Measurements from ENCODE around the gene LMO1.

LMO1 gene

DNA sequence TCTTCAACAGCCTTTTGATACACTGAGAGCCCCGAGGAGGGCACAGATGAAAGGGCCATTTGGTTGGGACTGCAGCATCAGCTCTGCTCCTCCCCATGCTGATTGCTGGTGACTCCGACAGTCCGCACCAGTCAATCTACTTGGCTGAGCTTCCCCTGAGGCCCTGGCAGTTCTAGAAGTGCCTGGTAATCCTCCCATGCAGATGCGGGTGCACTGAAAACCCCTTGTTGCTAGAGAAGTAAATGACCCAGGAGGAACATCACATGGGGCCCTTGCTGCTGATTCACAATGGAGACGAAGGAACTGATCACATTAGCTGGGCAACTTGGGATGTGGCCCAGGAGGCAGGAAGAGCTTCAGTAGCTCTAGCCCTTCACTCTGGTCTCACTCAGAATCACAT is 59.7 kb downstream of the LMO1 start:
- DNase-seq (ENCODE audit: low read depth): no peak

- no peak for DNase-seq (ENCODE audit: low read depth)
These were observed 60.3 kb downstream of the LMO1 start for GRCh38 chr11:8203414-8203715.

GRCh38 chr11:8202516-8203413 is 60.9 kb downstream of the LMO1 start:
- no peak for DNase-seq (ENCODE audit: low read depth)

DNA sequence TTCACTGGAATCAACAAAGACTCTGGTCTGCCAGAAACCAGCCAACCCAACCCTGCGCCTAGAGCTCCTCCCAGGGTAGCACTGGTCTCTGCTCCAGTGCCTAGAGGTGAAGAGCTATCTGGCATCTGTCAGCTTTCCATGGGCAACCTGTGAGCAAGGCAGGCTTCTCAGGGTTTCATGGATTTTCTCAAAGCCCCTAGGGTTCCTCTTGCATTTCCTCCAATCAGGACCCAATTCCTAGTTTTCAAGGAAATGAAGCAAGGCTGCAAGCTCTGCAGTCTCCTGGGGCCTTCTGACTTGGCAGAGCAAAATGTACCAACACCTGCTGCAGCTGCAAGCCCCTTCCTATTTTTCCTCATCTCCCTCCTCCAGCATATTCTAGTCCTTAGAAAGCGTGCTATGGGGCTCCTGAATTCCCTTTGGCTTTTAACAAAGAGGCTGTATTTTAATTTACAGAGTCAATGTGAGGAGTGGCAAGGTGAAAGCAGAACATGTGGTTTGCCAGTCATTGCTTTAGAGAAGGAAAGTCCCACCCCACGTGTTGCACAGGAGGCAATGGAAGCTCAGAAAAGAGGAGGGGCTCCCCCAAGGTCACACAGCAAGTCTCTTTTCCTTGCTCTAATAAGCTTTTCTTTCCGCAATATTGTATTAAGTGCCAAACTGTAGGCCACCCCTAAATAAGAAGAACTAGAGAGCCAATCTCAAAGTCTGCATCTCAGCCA is 61.9 kb downstream of the LMO1 start:
- no peak for DNase-seq (ENCODE audit: low read depth)

- no peak for DNase-seq (ENCODE audit: low read depth)
These were observed 64.0 kb downstream of the LMO1 start for GRCh38 chr11:8199676-8200075.

GRCh38 chr11:8196749-8197148 is 66.9 kb downstream of the LMO1 start:
- no peak for DNase-seq (ENCODE audit: low read depth)

DNA sequence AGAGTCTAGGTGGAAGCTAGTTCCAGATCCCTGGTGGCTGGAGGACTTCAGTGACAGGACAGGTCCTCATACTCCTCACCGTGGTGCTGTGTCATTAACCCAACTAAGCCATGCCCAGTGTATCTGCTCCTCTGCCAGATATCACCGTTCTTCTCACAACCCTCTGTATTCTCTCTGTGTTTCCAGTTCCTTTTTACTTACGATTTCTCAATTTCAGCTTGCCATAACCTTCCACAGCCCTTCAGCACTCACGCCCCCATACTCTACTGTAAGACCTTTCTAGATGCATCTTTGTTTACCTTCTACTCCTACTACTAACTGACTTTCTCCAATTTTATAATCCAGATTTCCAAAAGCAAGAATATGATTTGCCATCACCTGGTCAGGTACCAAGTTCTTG is 68.7 kb downstream of the LMO1 start:
- no peak for DNase-seq (ENCODE audit: low read depth)

GRCh38 chr11:8192896-8193209 is 70.8 kb downstream of the LMO1 start:
- no peak for DNase-seq (ENCODE audit: low read depth)

- peak; percentile 50 for DNase-seq (ENCODE audit: low read depth)
These were observed 71.4 kb downstream of the LMO1 start for GRCh38 chr11:8192016-8192895.

DNA sequence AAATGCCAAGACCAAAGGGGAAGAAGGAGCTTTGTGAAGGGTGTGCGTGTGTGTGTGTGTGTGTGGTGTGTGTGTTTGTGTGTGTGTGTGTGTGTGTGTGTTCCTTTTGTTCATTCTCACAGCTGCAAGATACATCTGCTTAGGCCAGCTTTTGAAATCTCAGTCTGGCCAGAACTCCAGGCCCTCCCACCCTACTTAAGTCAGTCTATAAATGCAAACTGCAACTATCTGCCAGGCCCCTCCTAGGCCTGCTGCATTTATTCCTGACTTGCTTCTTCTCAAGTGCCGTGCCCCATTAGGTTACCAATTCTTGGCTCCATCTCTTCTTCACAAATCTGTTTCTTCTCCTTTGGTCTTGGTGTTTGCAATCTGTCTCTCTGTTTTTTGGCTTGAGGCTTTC is 73.2 kb downstream of the LMO1 start:
- no peak for DNase-seq (ENCODE audit: low read depth)

- no peak for DNase-seq (ENCODE audit: low read depth)
These were observed 77.2 kb downstream of the LMO1 start for GRCh38 chr11:8186429-8186828.

- DNase-seq (ENCODE audit: low read depth): no peak
These were observed 80.6 kb downstream of the LMO1 start for GRCh38 chr11:8183111-8183510.

DNA sequence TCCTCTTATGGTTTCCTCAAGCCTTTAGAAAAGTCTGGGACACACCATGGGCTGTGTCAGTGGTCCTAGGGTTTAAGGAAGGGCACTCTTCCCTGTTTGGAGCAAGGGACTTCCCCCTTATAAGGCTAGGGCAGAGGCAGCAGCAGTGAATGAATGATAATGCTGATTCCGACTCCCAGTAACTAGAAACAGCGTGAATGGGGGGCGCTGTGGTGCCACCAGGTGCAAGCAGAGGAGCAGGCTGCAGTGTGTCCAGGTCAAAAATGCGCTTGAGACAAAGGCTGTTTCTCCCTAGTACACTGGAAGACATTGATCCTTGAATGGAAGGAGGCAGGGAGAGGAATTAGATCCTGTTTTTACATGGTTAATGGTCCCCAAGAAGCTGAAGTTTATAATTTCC is 83.2 kb downstream of the LMO1 start:
- DNase-seq (ENCODE audit: low read depth): no peak

DNA sequence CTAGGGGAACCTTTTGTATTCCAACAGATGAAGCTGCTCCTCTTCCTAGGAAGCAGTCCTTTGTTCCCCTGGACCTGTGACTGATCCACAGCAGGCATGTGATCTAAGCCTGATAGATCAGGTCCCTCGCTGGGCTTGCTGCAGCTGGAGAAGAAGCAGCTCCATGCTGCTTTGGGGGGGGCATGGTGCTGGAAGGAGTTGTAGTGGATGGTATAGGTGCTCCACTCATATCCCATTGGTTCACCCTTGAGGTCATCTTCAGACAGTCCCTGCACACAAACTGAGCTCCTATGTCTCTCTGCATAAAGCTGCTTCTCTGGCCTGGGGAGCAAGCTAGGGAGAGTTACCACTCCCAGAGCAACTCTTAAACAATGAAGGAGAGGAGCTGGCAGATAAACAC is 85.4 kb downstream of the LMO1 start:
- DNase-seq (ENCODE audit: low read depth): no peak

DNA sequence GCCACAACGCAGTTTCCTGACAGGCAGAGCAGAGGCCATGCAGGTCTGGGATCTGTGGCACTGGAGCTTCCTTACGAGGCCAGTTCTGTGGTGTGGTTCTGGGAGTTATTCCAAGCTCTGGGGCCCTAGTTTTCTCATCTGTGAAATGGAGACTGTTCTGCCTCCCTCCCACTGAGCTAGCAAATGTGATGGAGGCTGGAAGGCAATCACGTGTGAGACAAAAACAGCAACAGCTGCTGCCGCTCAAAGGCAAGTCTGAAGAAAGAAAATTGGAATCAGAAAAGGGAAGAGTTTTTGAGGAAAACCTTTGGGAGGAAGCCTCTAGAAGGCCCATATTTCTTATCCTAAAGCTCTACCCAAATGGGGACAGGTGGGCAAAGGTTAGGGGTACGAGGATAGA is 86.5 kb downstream of the LMO1 start:
- DNase-seq (ENCODE audit: low read depth): no peak

Data from fibroblast of gingiva (primary cell).